HG02884 (cell line): ENCODE data around the gene WDR70.
"Not testable (repeated sequence)": the region's sequence is repeated elsewhere in the genome, so short reads cannot be mapped to it uniquely, and the experiment has no call there.

Experiments
- ATAC-seq: cut with Tn5 transposase; IDR thresholded peaks from one replicate; pipeline ENCODE4 v1.9.1; 2021; ENCODE audit warnings: mild to moderate bottlenecking, moderate library complexity; ENCODE audit not compliant: unreplicated experiment

WDR70 gene

DNA sequence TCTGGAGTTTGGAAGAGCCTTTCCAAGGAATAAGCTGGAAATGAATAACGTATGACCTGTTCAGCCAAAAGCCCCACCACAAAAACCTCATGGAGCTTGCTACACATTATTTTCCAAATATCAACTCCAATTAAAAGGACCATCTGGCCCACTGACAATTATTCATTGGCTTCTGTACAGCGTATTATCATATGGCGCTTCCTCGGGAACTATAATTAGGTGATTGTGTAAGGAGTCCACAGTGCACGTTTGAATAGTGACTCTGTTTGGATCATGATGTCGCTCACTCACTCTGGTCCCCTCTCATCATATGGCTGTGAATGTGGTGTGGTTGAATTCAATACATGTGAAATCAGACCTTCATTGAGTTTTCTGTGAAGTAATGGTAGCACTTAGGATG lies 408.6 kb downstream of the WDR70 start:
- no peak for ATAC-seq

GRCh38 chr5:37789991-37790390 lies 410.9 kb downstream of the WDR70 start:
- ATAC-seq, result no peak

GRCh38 chr5:37791321-37791720 lies 412.2 kb downstream of the WDR70 start:
- no peak for ATAC-seq

DNA sequence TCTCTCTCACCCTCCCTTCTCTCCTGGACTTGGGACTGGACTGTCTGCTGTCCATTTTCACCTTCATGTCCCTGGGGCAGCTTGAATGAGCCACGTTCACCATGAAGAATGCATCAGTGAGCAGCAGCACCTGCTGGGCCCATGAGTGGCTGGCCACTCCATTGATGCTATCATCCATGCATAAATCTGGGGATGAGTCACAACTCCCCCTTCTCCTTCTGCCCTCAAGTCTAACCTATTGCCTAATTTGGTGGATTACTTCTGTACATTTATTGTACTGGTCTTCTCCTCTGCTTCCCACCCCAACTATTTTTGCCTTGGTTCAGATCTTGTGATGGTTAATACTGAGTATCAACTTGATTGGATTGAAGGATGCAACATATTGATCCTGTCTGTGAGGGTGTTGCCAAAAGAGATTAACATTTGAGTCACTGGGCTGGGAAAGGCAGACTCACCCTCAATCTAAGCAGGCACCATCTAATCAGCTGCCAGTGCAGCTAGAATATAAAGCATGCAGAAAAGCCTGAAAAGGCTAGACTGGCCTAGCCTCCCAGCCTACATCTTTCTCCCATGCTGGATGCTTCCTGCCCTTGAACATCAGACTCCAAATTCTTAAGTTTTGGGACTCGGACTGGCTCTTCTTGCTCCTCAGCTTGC lies 414.0 kb downstream of the WDR70 start:
- ATAC-seq, result no peak

DNA sequence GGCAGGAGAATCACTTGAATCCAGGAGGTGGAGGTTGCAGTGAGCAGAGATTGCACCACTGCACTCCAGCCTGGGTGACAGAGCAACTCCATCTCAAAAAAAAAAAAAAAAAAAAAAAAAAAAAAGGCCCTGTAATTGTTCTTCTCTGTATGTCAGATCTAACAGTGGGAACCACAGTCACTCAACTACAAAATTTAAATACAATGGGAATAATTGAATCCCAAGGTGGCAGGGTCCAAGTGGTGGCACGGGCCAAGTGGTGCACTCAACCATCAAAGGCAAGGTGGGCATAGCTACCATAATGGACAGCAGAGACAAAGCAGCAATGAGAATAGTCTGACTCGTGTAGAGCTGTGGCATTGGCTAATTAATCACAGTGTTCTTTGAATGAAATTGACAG lies 416.2 kb downstream of the WDR70 start:
- not testable (repeated sequence) for ATAC-seq

GRCh38 chr5:37796435-37796834 lies 417.3 kb downstream of the WDR70 start:
- ATAC-seq, result not testable (repeated sequence)

GRCh38 chr5:37799865-37800421 lies 420.8 kb downstream of the WDR70 start:
- no peak for ATAC-seq

GRCh38 chr5:37801521-37801920 lies 422.4 kb downstream of the WDR70 start:
- no peak for ATAC-seq
